Measurements from ENCODE around the gene EXT2. TPM values are rescaled to one million over a fixed set of nuclear protein-coding genes. Genes with fewer than 3 reads are reported as not detected.

EXT2 gene
- total and polyA plus RNA-seq, 2 experiments from 2014 or later, result 99.8 to 209 TPM

- Histone ChIP-seq H3K36me3 (ENCODE audit: low read depth) (no peaks in the 10 kb centered on the region), H4K20me1 (ENCODE audit: insufficient read depth) (no peaks in the 10 kb centered on the region), H2AFZ (no peak overlapping the region), H3K79me2 (ENCODE audit: insufficient read depth) (no peaks in the 10 kb centered on the region), H3K9ac (no peak overlapping the region), H3K4me1 (ENCODE audit: insufficient read depth) (no peaks in the 10 kb centered on the region; the same call in 1 of the 2 replicates), H3F3A (ENCODE audit: insufficient read depth) (no peaks in the 10 kb centered on the region), H3K9me2 (ENCODE audit: insufficient read depth) (no peaks in the 10 kb centered on the region), H3K4me3 (no peak overlapping the region), H3K27me3 (replicated peaks; ENCODE audit: insufficient read depth) (peaks cover 19% of the 10 kb centered on the region), H3K4me2 (ENCODE audit: unreplicated experiment) (no peak overlapping the region), H3K27ac (no peak overlapping the region), H3K9me3 (ENCODE audit: low read depth) (no peaks in the 10 kb centered on the region)
- in situ Hi-C loops (cut with MboI), result loop anchor here (25.0 kb wide), 1 partner anchor 622 kb away; no protein-coding TSS in a partner anchor
- 33 to 36% methylated on average over 4 of the region's 4 CpGs for WGBS, 2 experiments (ENCODE audit: low coverage in 1 of 2, low lambda C conversion rate in 2 of 2, missing lambda C conversion rate in 2 of 2)
- TF ChIP-seq EZH2 (IDR thresholded peaks at IDR 0.05; ENCODE audit: insufficient read depth, poor library complexity, severe bottlenecking) (no peak), EZH2phosphoT487 (IDR thresholded peaks at IDR 0.05; ENCODE audit: insufficient read depth, low read depth) (no peak)
- DNase-seq, result peak; percentile 53
Observed at GRCh38 chr11:44290208-44290607, 194.7 kb downstream of the EXT2 start.

Other genes with a start within 250 kb of the EXT2 start
- 36.6 and 46.8 TPM in 2 replicates for gene ALKBH3, start 214.8 kb upstream of the EXT2 start, total RNA-seq (2014; rRNA removed; shearing (Covaris generic))
- gene ALKBH3, start 214.8 kb upstream of the EXT2 start, polyA plus RNA-seq (2016; fragmentation: Nextera tagmentation; extraction: Ambion mirVana), result 29.3 and 31.2 TPM in 2 replicates
- 1.8 TPM in 2 replicates for gene C11orf96, start 153.0 kb upstream of the EXT2 start, total RNA-seq (2014; rRNA removed; shearing (Covaris generic))
- gene C11orf96, start 153.0 kb upstream of the EXT2 start, polyA plus RNA-seq (2016; fragmentation: Nextera tagmentation; extraction: Ambion mirVana), result 0.38 and 1.1 TPM in 2 replicates
- not detected in 2 replicates for gene ACCSL, start 47.7 kb upstream of the EXT2 start, total RNA-seq (2014; rRNA removed; shearing (Covaris generic))
- gene ACCSL, start 47.7 kb upstream of the EXT2 start, polyA plus RNA-seq (2016; fragmentation: Nextera tagmentation; extraction: Ambion mirVana), result not detected in 2 replicates
- gene ACCS, start 29.4 kb upstream of the EXT2 start, total RNA-seq (2014; rRNA removed; shearing (Covaris generic)), result 10.0 and 13.3 TPM in 2 replicates
- gene ACCS, start 29.4 kb upstream of the EXT2 start, polyA plus RNA-seq (2016; fragmentation: Nextera tagmentation; extraction: Ambion mirVana), result 10.3 and 13.7 TPM in 2 replicates
- gene ALX4, start 214.5 kb downstream of the EXT2 start, total RNA-seq (2014; rRNA removed; shearing (Covaris generic)), result not detected in 2 replicates
- not detected in 2 replicates for gene ALX4, start 214.5 kb downstream of the EXT2 start, polyA plus RNA-seq (2016; fragmentation: Nextera tagmentation; extraction: Ambion mirVana)